SK-N-SH (cell line): Measurements from ENCODE around the gene OCA2.

ENCODE experiments used
- EP300 ChIP-seq, 2 experiments: IDR thresholded peaks; 2 replicates each; pipeline versions ENCODE4 v1.4.0 to v1.6.1; 2012; ENCODE audit warnings: borderline replicate concordance in 1 of 2, low read depth in 1 of 2, low read length in 1 of 2
- JUND ChIP-seq: IDR thresholded peaks from 2 replicates; pipeline ENCODE4 v1.4.0; 2012
- POLR2AphosphoS5 ChIP-seq: IDR thresholded peaks from 2 replicates; pipeline ENCODE4 v1.6.1; 2012; ENCODE audit warnings: low read depth, low read length
- RFX5 ChIP-seq: IDR thresholded peaks from 2 replicates; pipeline ENCODE4 v1.6.1; 2012; ENCODE audit warnings: mild to moderate bottlenecking, improper control_type of control experiment, low read length
- SIN3A ChIP-seq: IDR thresholded peaks from 2 replicates; pipeline ENCODE4 v1.6.1; 2012; ENCODE audit warnings: low read depth, mild to moderate bottlenecking, low read length, moderate library complexity, borderline replicate concordance
- TAF1 ChIP-seq: IDR thresholded peaks from 2 replicates; pipeline ENCODE4 v1.6.1; 2012; ENCODE audit warnings: low read depth, mild to moderate bottlenecking, low read length, moderate library complexity, borderline replicate concordance
- TF ChIP-seq, protein P1 (sequence below): fragments of 200-600 bp; sonication (generic); IDR thresholded peaks from 2 replicates; pipeline ENCODE4 v1.6.1; 2017; ENCODE audit warnings: antibody characterized with exemption, mild to moderate bottlenecking, moderate library complexity
- TF ChIP-seq, protein P2 (sequence below): fragments of 150-350 bp; IDR thresholded peaks from 2 replicates; pipeline ENCODE4 v1.6.1; 2017; ENCODE audit warnings: antibody characterized with exemption, low read length, low read depth, borderline replicate concordance
- TF ChIP-seq, protein P3 (sequence below): IDR thresholded peaks from 2 replicates; pipeline ENCODE4 v1.4.0; 2012; ENCODE audit warnings: low read depth, borderline replicate concordance

DNA sequence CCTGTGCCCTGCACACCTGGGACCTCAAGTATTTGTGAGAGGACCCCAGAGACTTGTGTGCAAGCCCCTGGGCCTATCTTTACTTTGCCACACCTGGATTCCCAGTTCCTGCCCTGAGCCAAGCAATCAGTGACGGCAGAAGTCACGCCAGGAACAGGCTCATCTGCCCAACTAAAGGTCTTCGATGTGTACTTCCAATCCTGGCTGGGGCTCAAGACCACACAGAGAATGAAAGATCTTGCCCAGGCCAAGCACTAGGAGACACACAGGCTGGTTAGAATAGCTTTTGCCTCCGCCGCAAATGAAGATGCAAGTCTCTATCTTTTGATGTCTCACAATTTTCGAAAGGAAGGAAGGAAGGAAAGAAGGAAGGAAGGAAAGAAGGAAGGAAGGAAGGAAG, 228.8 kb downstream of the OCA2 start:
- TF ChIP-seq, protein P1, sequence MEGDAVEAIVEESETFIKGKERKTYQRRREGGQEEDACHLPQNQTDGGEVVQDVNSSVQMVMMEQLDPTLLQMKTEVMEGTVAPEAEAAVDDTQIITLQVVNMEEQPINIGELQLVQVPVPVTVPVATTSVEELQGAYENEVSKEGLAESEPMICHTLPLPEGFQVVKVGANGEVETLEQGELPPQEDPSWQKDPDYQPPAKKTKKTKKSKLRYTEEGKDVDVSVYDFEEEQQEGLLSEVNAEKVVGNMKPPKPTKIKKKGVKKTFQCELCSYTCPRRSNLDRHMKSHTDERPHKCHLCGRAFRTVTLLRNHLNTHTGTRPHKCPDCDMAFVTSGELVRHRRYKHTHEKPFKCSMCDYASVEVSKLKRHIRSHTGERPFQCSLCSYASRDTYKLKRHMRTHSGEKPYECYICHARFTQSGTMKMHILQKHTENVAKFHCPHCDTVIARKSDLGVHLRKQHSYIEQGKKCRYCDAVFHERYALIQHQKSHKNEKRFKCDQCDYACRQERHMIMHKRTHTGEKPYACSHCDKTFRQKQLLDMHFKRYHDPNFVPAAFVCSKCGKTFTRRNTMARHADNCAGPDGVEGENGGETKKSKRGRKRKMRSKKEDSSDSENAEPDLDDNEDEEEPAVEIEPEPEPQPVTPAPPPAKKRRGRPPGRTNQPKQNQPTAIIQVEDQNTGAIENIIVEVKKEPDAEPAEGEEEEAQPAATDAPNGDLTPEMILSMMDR, result no peak
- TF ChIP-seq, protein P2, sequence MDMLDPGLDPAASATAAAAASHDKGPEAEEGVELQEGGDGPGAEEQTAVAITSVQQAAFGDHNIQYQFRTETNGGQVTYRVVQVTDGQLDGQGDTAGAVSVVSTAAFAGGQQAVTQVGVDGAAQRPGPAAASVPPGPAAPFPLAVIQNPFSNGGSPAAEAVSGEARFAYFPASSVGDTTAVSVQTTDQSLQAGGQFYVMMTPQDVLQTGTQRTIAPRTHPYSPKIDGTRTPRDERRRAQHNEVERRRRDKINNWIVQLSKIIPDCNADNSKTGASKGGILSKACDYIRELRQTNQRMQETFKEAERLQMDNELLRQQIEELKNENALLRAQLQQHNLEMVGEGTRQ, result no peak
- TF ChIP-seq EP300 (IDR thresholded peaks at IDR 0.05; ENCODE audit: borderline replicate concordance in 1 of 2, low read depth in 1 of 2, low read length in 1 of 2), result no peak
- no peak for TF ChIP-seq RFX5
- TF ChIP-seq POLR2AphosphoS5, result no peak
- TF ChIP-seq JUND, result no peak
- TF ChIP-seq TAF1, result no peak
- TF ChIP-seq, protein P3, sequence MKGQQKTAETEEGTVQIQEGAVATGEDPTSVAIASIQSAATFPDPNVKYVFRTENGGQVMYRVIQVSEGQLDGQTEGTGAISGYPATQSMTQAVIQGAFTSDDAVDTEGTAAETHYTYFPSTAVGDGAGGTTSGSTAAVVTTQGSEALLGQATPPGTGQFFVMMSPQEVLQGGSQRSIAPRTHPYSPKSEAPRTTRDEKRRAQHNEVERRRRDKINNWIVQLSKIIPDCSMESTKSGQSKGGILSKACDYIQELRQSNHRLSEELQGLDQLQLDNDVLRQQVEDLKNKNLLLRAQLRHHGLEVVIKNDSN, result no peak
- TF ChIP-seq SIN3A, result no peak
